CD4-positive, CD25-positive, alpha-beta regulatory T cell (primary cell): Measurements from ENCODE around the gene ZNF654. TPM values are rescaled to one million over a fixed set of nuclear protein-coding genes. Genes with fewer than 3 reads are reported as not detected.
"Not testable (repeated sequence)": the region's sequence is repeated elsewhere in the genome, so short reads cannot be mapped to it uniquely, and the experiment has no call there.

ENCODE experiments used
- ATAC-seq, 2 donors: fragments of 150-1000 bp; cut with Tn5 transposase; one replicate each; pipeline ENCODE4 v1.10.0; 2021; ENCODE audit warnings: low read depth in 2 of 2, moderate number of reproducible peaks in 2 of 2, moderate library complexity in 1 of 2
- DNase-seq, 3 donors: peaks; one replicate each; pipeline versions ENCODE4 v3.0.0 to v3.0.0-alpha.2; 2012 to 2022; ENCODE audit warnings: mixed read lengths in 1 of 3
- H3K27ac ChIP-seq: one replicate; pipeline ENCODE4 v1.7.0; 2013; ENCODE audit warnings: mild to moderate bottlenecking, low read length; ENCODE audit not compliant: insufficient read depth, poor library complexity, severe bottlenecking
- H3K27me3 ChIP-seq: one replicate; pipeline ENCODE4 v1.7.0; 2013; ENCODE audit warnings: low read length; ENCODE audit not compliant: control insufficient read depth, insufficient read depth
- H3K36me3 ChIP-seq: one replicate; pipeline ENCODE4 v1.7.0; 2013; ENCODE audit warnings: mild to moderate bottlenecking, low read length, moderate library complexity; ENCODE audit not compliant: control insufficient read depth, insufficient read depth
- H3K4me1 ChIP-seq: 2 replicates; pipeline ENCODE4 v1.7.0; 2013; ENCODE audit warnings: mild to moderate bottlenecking, low read length; ENCODE audit not compliant: insufficient read depth, control insufficient read depth, poor library complexity, severe bottlenecking
- H3K4me3 ChIP-seq: one replicate; pipeline ENCODE4 v1.7.0; 2013; ENCODE audit warnings: low read depth, mild to moderate bottlenecking, low read length, moderate library complexity
- H3K9me3 ChIP-seq, 2 experiments: 1 replicate in 1 of 2; 2 replicates in 1 of 2; pipeline ENCODE4 v1.7.0; 2013; ENCODE audit warnings: low read length in 2 of 2, mild to moderate bottlenecking in 1 of 2, moderate library complexity in 1 of 2; ENCODE audit not compliant: control insufficient read depth in 2 of 2
- H3K27ac Mint-ChIP-seq, 3 donors: one replicate each; pipeline ENCODE4 v1.8.0; 2020 to 2022; ENCODE audit warnings: mild to moderate bottlenecking in 3 of 3, mixed read lengths in 3 of 3, moderate library complexity in 2 of 3
- H3K27me3 Mint-ChIP-seq: one replicate; pipeline ENCODE4 v1.8.0; 2022; ENCODE audit warnings: mild to moderate bottlenecking, mixed read lengths
- H3K36me3 Mint-ChIP-seq: one replicate; pipeline ENCODE4 v1.8.0; 2020; ENCODE audit warnings: mixed read lengths
- H3K4me1 Mint-ChIP-seq, 4 donors: one replicate each; pipeline ENCODE4 v1.8.0; 2020 to 2022; ENCODE audit warnings: mixed read lengths in 4 of 4, mild to moderate bottlenecking in 1 of 4
- H3K4me3 Mint-ChIP-seq, 4 donors: one replicate each; pipeline ENCODE4 v1.8.0; 2020 to 2022; ENCODE audit warnings: mild to moderate bottlenecking in 4 of 4, mixed read lengths in 4 of 4, moderate library complexity in 3 of 4
- H3K9me3 Mint-ChIP-seq, 7 donors: one replicate each; pipeline ENCODE4 v1.8.0; 2020 to 2022; ENCODE audit warnings: mixed read lengths in 7 of 7, mild to moderate bottlenecking in 3 of 7, moderate library complexity in 2 of 7
- polyA plus RNA-seq, 4 donors: library from polyadenylated mRNA; unstranded; fragments of 300-500 nt; fragmentation: Illumina TruSeq; gene quantifications; one replicate each; pipeline ENCODE4 v1.2.3, GENCODE V29; 2021
- total RNA-seq: library from RNA; stranded (reverse); gene quantifications from one replicate; pipeline ENCODE4 v1.2.3, GENCODE V29; 2022

ZNF654 gene
- total RNA-seq (19.1 TPM), polyA plus RNA-seq (10 to 100 TPM; 10.4 to 17.1 (median 13.8) TPM)

- H3K4me3 ChIP-seq, result peak within 1 kb of the TSS; percentile 90
- ATAC-seq (peak; percentile 93 to 94), DNase-seq (peak; percentile 98 to 100 (median 99))
- peak within 1 kb of the TSS; percentile 92 to 97 (median 97) for H3K27ac Mint-ChIP-seq
- H3K27me3 ChIP-seq, result no peaks in the 10 kb centered on the region
- H3K27me3 Mint-ChIP-seq, result no peaks in the 10 kb centered on the region
- peaks cover 47% of the 10 kb centered on the region for H3K4me1 ChIP-seq
- peaks cover 25% of the 10 kb centered on the region for H3K36me3 ChIP-seq
- peak within 1 kb of the TSS; percentile 95 to 99 (median 98) for H3K4me3 Mint-ChIP-seq
- no peaks in the 10 kb centered on the region for H3K9me3 ChIP-seq
- H3K9me3 Mint-ChIP-seq, result peaks cover 0 to 3% (median 0%) of the 10 kb centered on the region in 7 donors
- peak within 1 kb of the TSS; percentile 94 for H3K27ac ChIP-seq
- peaks cover 34 to 72% (median 58%) of the 10 kb centered on the region in 4 donors for H3K4me1 Mint-ChIP-seq
- peaks cover 19% of the 10 kb centered on the region for H3K36me3 Mint-ChIP-seq
Observed at GRCh38 chr3:88058581-88059379, at the start of gene ZNF654, which contains the start of gene CGGBP1. Gene ZNF654, plus strand, starts transcription at chr3:88059255. Its CDS starts 65 bp downstream, at chr3:88059320. Gene CGGBP1, minus strand, starts transcription at chr3:88059005. Its CDS starts 3,029 bp downstream, at chr3:88055976.

DNA sequence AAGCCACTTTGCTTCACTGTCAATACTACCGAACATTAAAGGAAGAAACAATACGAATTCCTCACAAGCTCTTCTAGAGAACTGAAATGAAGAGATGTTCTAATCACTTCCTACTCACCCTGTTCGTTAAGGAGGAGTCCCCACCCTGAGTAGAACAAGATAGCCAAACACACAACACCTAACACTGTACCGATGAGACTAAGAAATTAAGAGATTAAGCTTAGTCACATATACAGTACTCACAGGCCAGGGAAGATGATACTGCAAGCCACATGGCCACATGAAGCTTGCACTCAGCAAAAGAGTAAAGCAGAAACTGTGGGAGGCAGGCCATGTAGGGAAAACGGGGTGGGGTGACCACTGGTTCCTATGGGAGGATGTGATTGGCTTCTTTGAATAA is 48.2 kb upstream of the ZNF654 start:
- H3K27me3 Mint-ChIP-seq, result peaks cover 22% of the 10 kb centered on the region
- Histone ChIP-seq H3K4me3 (no peak overlapping the region), H3K27ac (no peak overlapping the region), H3K27me3 (peaks cover 2% of the 10 kb centered on the region), H3K9me3 (no peaks in the 10 kb centered on the region), H3K36me3 (no peaks in the 10 kb centered on the region), H3K4me1 (no peaks in the 10 kb centered on the region)
- ATAC-seq (no peak), DNase-seq (no peak)
- H3K4me3 Mint-ChIP-seq, result no peak overlapping the region
- peaks cover 0 to 4% (median 0%) of the 10 kb centered on the region in 4 donors for H3K4me1 Mint-ChIP-seq
- no peaks in the 10 kb centered on the region for H3K36me3 Mint-ChIP-seq
- H3K9me3 Mint-ChIP-seq, result no peaks in the 10 kb centered on the region
- no peak overlapping the region for H3K27ac Mint-ChIP-seq

- Mint-ChIP-seq H3K27ac (no peak overlapping the region), H3K27me3 (peaks cover 21% of the 10 kb centered on the region), H3K4me1 (peaks cover 4 to 6% (median 5%) of the 10 kb centered on the region in 4 donors), H3K4me3 (no peak overlapping the region), H3K9me3 (no peaks in the 10 kb centered on the region), H3K36me3 (peaks cover 3% of the 10 kb centered on the region)
- Histone ChIP-seq H3K36me3 (no peaks in the 10 kb centered on the region), H3K9me3 (no peaks in the 10 kb centered on the region), H3K4me1 (no peaks in the 10 kb centered on the region), H3K27me3 (peaks cover 4% of the 10 kb centered on the region), H3K27ac (no peak overlapping the region), H3K4me3 (no peak overlapping the region)
- ATAC-seq, result no peak
- no peak for DNase-seq
Observed at GRCh38 chr3:88013592-88013991, 45.5 kb upstream of the ZNF654 start.

- not testable (repeated sequence) for H3K4me3 Mint-ChIP-seq, H3K4me3 ChIP-seq, H3K36me3 Mint-ChIP-seq, H3K27ac Mint-ChIP-seq, DNase-seq, H3K4me1 Mint-ChIP-seq, H3K27ac ChIP-seq, H3K36me3 ChIP-seq, H3K4me1 ChIP-seq, H3K27me3 ChIP-seq, H3K9me3 Mint-ChIP-seq, H3K9me3 ChIP-seq, ATAC-seq
- H3K27me3 Mint-ChIP-seq, result peaks cover 12% of the 10 kb centered on the region
Observed at GRCh38 chr3:88015656-88016055, 43.4 kb upstream of the ZNF654 start.

DNA sequence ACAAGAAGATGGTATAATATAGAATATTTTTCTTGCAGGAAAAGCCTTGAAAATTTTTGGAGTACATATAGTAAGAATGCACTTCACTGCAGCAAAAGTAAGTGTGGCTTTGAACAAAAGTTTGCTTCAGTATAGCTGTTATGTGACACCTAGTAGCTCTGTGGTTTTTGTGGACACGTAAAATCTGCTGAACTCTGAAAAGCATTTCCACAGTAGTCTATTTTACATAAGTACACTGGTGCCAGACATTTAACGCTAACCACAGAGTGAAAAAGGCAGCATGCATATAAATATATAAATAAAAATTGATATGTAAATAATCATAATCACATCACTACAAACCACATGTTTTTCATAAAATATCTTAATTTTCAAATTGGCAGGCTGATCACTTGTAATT is 40.0 kb upstream of the ZNF654 start:
- Mint-ChIP-seq H3K27me3 (peaks cover 17% of the 10 kb centered on the region), H3K9me3 (peaks cover 0 to 2% (median 0%) of the 10 kb centered on the region in 7 donors), H3K4me3 (no peak overlapping the region), H3K36me3 (peaks cover 3% of the 10 kb centered on the region), H3K27ac (no peak overlapping the region), H3K4me1 (peaks cover 6 to 9% (median 7%) of the 10 kb centered on the region in 4 donors)
- Histone ChIP-seq H3K4me1 (no peaks in the 10 kb centered on the region), H3K9me3 (no peaks in the 10 kb centered on the region), H3K36me3 (no peaks in the 10 kb centered on the region), H3K27ac (no peak overlapping the region), H3K27me3 (peaks cover 2% of the 10 kb centered on the region), H3K4me3 (no peak overlapping the region)
- ATAC-seq (peak in 1 of 2 donors; percentile 55), DNase-seq (peak in 1 of 3 donors; percentile 65)

DNA sequence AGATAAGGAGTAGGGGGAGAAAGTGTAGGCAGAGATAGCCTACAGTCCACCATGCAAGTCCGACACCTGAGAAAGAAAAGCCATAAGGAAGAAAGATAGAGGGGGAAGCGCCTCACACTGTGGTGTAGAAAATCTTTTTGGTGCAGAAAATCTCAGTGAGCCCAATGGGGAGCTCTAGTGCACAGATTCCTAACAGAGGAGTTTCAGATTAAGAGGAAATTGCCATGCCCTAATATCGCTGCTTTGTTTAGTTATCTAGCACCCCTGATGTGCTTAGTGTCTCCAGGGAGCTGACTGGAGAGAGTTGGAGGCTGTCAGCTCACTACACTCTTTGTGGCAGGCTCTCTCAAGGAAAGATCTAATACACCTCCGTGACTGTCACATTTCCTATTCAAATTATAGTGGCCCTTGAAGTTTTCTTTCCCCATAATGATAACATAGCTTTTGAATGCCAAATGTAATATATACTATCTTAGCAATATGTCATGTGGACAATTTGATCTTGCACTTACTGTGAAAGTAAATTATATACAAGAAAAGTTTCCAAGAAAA is 34.0 kb upstream of the ZNF654 start:
- H3K9me3 ChIP-seq, result no peaks in the 10 kb centered on the region
- DNase-seq, result no peak
- peaks cover 0 to 2% (median 0%) of the 10 kb centered on the region in 7 donors for H3K9me3 Mint-ChIP-seq
- no peaks in the 10 kb centered on the region for H3K36me3 Mint-ChIP-seq
- peaks cover 4 to 9% (median 7%) of the 10 kb centered on the region in 4 donors for H3K4me1 Mint-ChIP-seq
- H3K27me3 Mint-ChIP-seq, result peaks cover 5% of the 10 kb centered on the region
- H3K36me3 ChIP-seq, result no peaks in the 10 kb centered on the region
- H3K4me3 Mint-ChIP-seq, result no peak overlapping the region
- H3K27ac Mint-ChIP-seq, result peak overlapping the region in 1 of 3 donors; percentile 22
- H3K4me1 ChIP-seq, result peaks cover under 1% of the 10 kb centered on the region
- H3K4me3 ChIP-seq, result no peak overlapping the region
- H3K27me3 ChIP-seq, result no peaks in the 10 kb centered on the region
- H3K27ac ChIP-seq, result no peak overlapping the region
- no peak for ATAC-seq

- H3K36me3 Mint-ChIP-seq, result no peaks in the 10 kb centered on the region
- Histone ChIP-seq H3K27me3 (no peaks in the 10 kb centered on the region), H3K9me3 (no peaks in the 10 kb centered on the region), H3K36me3 (no peaks in the 10 kb centered on the region), H3K4me3 (no peak overlapping the region), H3K27ac (no peak overlapping the region), H3K4me1 (peaks cover 14% of the 10 kb centered on the region)
- H3K4me3 Mint-ChIP-seq, result no peak overlapping the region
- ATAC-seq (no peak), DNase-seq (no peak)
- H3K27me3 Mint-ChIP-seq, result no peaks in the 10 kb centered on the region
- peaks cover 12 to 32% (median 18%) of the 10 kb centered on the region in 4 donors for H3K4me1 Mint-ChIP-seq
- H3K9me3 Mint-ChIP-seq, result peaks cover 0 to 2% (median 0%) of the 10 kb centered on the region in 7 donors
- H3K27ac Mint-ChIP-seq, result peak overlapping the region in 1 of 3 donors; percentile 6
Observed at GRCh38 chr3:88028876-88029275, 30.2 kb upstream of the ZNF654 start.
